ENCODE data around the gene RAB3IL1. TPM values are rescaled to one million over a fixed set of nuclear protein-coding genes. Genes with fewer than 3 reads are reported as not detected.
A peak's percentile ranks its signal among the peaks of the same experiment; 100 is the strongest.

Gene RAB3IL1
- total and polyA plus RNA-seq, 9 of the 15 experiments (the other 6 are each of a cell fraction or from before 2014, with no cell fraction given) = 0.15 to 42.6 (median 15.5) TPM

DNA sequence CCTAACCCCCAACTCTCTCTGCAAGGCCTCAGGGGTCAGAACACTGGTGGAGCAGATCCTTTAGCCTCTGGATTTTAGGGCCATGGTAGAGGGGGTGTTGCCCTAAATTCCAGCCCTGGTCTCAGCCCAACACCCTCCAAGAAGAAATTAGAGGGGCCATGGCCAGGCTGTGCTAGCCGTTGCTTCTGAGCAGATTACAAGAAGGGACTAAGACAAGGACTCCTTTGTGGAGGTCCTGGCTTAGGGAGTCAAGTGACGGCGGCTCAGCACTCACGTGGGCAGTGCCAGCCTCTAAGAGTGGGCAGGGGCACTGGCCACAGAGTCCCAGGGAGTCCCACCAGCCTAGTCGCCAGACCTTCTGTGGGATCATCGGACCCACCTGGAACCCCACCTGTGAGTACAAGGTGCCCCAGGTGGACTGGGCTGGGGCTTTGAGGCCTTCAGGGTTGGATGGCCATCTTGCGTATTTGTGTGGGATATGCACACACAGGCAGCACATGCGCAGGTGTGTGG lies 32.7 kb upstream of the RAB3IL1 start, which contains the start of gene BEST1 (continued):
- TF ChIP-seq PCBP2 (IDR thresholded peaks at IDR 0.05; ENCODE audit: low read depth, low read length, poor library complexity, severe bottlenecking) (no peak), SIN3B (IDR thresholded peaks at IDR 0.05; ENCODE audit: low read depth) (no peak), KDM4B (IDR thresholded peaks at IDR 0.05; ENCODE audit: borderline replicate concordance in 2 of 2, low read depth in 1 of 2) (no peak), NCOA1 (IDR thresholded peaks at IDR 0.05; ENCODE audit: low read depth) (no peak), ZNF41 (CRISPR knock-in tag; conservative IDR thresholded peaks at IDR 0.05) (no peak; the same call in 1 of the 2 replicates), TSC22D4 (tag; IDR thresholded peaks at IDR 0.05) (no peak), SNIP1 (IDR thresholded peaks at IDR 0.05; ENCODE audit: low read depth) (no peak), PRMT5 (CRISPR knock-in tag; IDR thresholded peaks at IDR 0.05) (no peak), ZNF79 (CRISPR knock-in tag; IDR thresholded peaks at IDR 0.05; ENCODE audit: low read depth) (0 out of 2 replicates have a peak, but pooled peaks have one; percentile 26), ZNF347 (CRISPR knock-in tag; IDR thresholded peaks at IDR 0.05; ENCODE audit: low read depth) (no peak), BCOR (IDR thresholded peaks at IDR 0.05) (no peak), CREB3 (tag; conservative IDR thresholded peaks at IDR 0.05; ENCODE audit: low read depth) (no peak; the same call in 1 of the 2 replicates), ZNF124 (CRISPR knock-in tag; IDR thresholded peaks at IDR 0.05) (no peak), TAF9B (IDR thresholded peaks at IDR 0.05; ENCODE audit: partially characterized antibody) (no peak), ZNF146 (CRISPR knock-in tag; IDR thresholded peaks at IDR 0.05; ENCODE audit: unreplicated experiment) (no peak), ETV5 (CRISPR knock-in tag; IDR thresholded peaks at IDR 0.05; ENCODE audit: low read depth) (no peak), ZNF133 (CRISPR knock-in tag; IDR thresholded peaks at IDR 0.05) (no peak), ZNF57 (CRISPR knock-in tag; IDR thresholded peaks at IDR 0.05) (no peak)
- TF ChIP-seq, protein P1, sequence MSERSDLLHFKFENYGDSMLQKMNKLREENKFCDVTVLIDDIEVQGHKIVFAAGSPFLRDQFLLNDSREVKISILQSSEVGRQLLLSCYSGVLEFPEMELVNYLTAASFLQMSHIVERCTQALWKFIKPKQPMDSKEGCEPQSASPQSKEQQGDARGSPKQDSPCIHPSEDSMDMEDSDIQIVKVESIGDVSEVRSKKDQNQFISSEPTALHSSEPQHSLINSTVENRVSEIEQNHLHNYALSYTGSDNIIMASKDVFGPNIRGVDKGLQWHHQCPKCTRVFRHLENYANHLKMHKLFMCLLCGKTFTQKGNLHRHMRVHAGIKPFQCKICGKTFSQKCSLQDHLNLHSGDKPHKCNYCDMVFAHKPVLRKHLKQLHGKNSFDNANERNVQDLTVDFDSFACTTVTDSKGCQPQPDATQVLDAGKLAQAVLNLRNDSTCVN (CRISPR knock-in tag; IDR thresholded peaks at IDR 0.05) = peak; percentile 66; the same call in 1 of the 2 replicates
- TF ChIP-seq, protein P2, sequence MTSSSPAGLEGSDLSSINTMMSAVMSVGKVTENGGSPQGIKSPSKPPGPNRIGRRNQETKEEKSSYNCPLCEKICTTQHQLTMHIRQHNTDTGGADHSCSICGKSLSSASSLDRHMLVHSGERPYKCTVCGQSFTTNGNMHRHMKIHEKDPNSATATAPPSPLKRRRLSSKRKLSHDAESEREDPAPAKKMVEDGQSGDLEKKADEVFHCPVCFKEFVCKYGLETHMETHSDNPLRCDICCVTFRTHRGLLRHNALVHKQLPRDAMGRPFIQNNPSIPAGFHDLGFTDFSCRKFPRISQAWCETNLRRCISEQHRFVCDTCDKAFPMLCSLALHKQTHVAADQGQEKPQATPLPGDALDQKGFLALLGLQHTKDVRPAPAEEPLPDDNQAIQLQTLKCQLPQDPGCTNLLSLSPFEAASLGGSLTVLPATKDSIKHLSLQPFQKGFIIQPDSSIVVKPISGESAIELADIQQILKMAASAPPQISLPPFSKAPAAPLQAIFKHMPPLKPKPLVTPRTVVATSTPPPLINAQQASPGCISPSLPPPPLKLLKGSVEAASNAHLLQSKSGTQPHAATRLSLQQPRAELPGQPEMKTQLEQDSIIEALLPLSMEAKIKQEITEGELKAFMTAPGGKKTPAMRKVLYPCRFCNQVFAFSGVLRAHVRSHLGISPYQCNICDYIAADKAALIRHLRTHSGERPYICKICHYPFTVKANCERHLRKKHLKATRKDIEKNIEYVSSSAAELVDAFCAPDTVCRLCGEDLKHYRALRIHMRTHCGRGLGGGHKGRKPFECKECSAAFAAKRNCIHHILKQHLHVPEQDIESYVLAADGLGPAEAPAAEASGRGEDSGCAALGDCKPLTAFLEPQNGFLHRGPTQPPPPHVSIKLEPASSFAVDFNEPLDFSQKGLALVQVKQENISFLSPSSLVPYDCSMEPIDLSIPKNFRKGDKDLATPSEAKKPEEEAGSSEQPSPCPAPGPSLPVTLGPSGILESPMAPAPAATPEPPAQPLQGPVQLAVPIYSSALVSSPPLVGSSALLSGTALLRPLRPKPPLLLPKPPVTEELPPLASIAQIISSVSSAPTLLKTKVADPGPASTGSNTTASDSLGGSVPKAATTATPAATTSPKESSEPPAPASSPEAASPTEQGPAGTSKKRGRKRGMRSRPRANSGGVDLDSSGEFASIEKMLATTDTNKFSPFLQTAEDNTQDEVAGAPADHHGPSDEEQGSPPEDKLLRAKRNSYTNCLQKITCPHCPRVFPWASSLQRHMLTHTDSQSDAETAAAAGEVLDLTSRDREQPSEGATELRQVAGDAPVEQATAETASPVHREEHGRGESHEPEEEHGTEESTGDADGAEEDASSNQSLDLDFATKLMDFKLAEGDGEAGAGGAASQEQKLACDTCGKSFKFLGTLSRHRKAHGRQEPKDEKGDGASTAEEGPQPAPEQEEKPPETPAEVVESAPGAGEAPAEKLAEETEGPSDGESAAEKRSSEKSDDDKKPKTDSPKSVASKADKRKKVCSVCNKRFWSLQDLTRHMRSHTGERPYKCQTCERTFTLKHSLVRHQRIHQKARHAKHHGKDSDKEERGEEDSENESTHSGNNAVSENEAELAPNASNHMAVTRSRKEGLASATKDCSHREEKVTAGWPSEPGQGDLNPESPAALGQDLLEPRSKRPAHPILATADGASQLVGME (CRISPR knock-in tag; IDR thresholded peaks at IDR 0.05) = peak; percentile 83; the same call in 1 of the 2 replicates
- TF ChIP-seq, protein P3, sequence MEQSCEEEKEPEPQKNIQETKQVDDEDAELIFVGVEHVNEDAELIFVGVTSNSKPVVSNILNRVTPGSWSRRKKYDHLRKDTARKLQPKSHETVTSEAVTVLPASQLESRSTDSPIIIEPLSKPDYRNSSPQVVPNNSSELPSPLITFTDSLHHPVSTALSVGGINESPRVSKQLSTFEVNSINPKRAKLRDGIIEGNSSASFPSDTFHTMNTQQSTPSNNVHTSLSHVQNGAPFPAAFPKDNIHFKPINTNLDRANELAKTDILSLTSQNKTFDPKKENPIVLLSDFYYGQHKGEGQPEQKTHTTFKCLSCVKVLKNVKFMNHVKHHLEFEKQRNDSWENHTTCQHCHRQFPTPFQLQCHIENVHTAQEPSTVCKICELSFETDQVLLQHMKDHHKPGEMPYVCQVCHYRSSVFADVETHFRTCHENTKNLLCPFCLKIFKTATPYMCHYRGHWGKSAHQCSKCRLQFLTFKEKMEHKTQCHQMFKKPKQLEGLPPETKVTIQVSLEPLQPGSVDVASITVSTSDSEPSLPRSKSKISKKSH (CRISPR knock-in tag; IDR thresholded peaks at IDR 0.05) = no peak

Measured in K562 (cell line).